Naive thymus-derived CD8-positive, alpha-beta T cell (primary cell): Measurements from ENCODE around the gene PROP1. TPM values are rescaled to one million over a fixed set of nuclear protein-coding genes. Genes with fewer than 3 reads are reported as not detected.
"Not testable (repeated sequence)": the region's sequence is repeated elsewhere in the genome, so short reads cannot be mapped to it uniquely, and the experiment has no call there.

Source experiments
- ATAC-seq, 2 donors: fragments of 150-1000 bp; cut with Tn5 transposase in 1 of 2; sonication (Bioruptor Pico), chemical (Tn5 transposase) in 1 of 2; 1 replicate in 1 of 2; 2 replicates in 1 of 2; pipeline ENCODE4 v1.10.0; 2021; ENCODE audit warnings: mild to moderate bottlenecking in 2 of 2, moderate library complexity in 2 of 2
- POLR2A ChIA-PET: fragments of 350-600 bp; sonication (Branson Sonifier 250); formaldehyde crosslinking; loops from one replicate; lab custom pipeline; 2021; ENCODE audit warnings: antibody characterized with exemption; lab: Charles Lee
- DNase-seq, 10 donors: peaks; one replicate each; pipeline versions ENCODE4 v3.0.0 to v3.0.0-alpha.2; 2020 to 2022
- H3K27ac Mint-ChIP-seq, 10 donors: one replicate each; pipeline ENCODE4 v1.8.0; 2020 to 2022; ENCODE audit warnings: mild to moderate bottlenecking in 10 of 10, mixed read lengths in 10 of 10, moderate library complexity in 4 of 10, inconsistent platforms in 1 of 10
- H3K27me3 Mint-ChIP-seq, 5 donors: one replicate each; pipeline ENCODE4 v1.8.0; 2021 to 2022; ENCODE audit warnings: mixed read lengths in 5 of 5
- H3K36me3 Mint-ChIP-seq, 3 donors: one replicate each; pipeline ENCODE4 v1.8.0; 2020 to 2022; ENCODE audit warnings: mixed read lengths in 3 of 3, mild to moderate bottlenecking in 2 of 3, inconsistent platforms in 1 of 3
- H3K4me1 Mint-ChIP-seq, 4 donors: one replicate each; pipeline ENCODE4 v1.8.0; 2021 to 2022; ENCODE audit warnings: mixed read lengths in 4 of 4
- H3K4me3 Mint-ChIP-seq, 10 donors: one replicate each; pipeline ENCODE4 v1.8.0; 2020 to 2022; ENCODE audit warnings: mild to moderate bottlenecking in 10 of 10, mixed read lengths in 10 of 10, moderate library complexity in 6 of 10, inconsistent platforms in 1 of 10
- H3K9me3 Mint-ChIP-seq, 9 donors: one replicate each; pipeline ENCODE4 v1.8.0; 2020 to 2022; ENCODE audit warnings: mixed read lengths in 9 of 9, mild to moderate bottlenecking in 3 of 9, inconsistent platforms in 1 of 9, moderate library complexity in 1 of 9
- polyA plus RNA-seq, 3 donors: library from polyadenylated mRNA; unstranded; fragments of 300-500 nt; fragmentation: Illumina TruSeq; gene quantifications; one replicate each; pipeline ENCODE4 v1.2.3, GENCODE V29; 2021
- total RNA-seq, 8 experiments: library from RNA in 2 of 8; stranded (reverse) in 2 of 8; gene quantifications; one replicate each; pipeline ENCODE4 v1.2.3 and lab custom pipeline; 2021 to 2026

PROP1 gene
- total and polyA plus RNA-seq, 5 experiments from 2014 or later: not detected

- Mint-ChIP-seq H3K36me3 (peaks cover 0 to 42% (median 10%) of the 10 kb centered on the region in 3 donors), H3K27ac (no peak overlapping the region), H3K27me3 (no peaks in the 10 kb centered on the region), H3K4me3 (no peak overlapping the region), H3K4me1 (peaks cover 0 to 6% (median 0%) of the 10 kb centered on the region in 4 donors), H3K9me3 (no peaks in the 10 kb centered on the region)
- POLR2A ChIA-PET: no interaction called here
- no peak for DNase-seq
- ATAC-seq: no peak
Measured at GRCh38 chr5:177957241-177957640, 38.8 kb downstream of the PROP1 start.

GRCh38 chr5:177953101-177953500, 42.9 kb downstream of the PROP1 start:
- peaks cover 0 to 39% (median 14%) of the 10 kb centered on the region in 3 donors for H3K36me3 Mint-ChIP-seq
- not testable (repeated sequence) for H3K9me3 Mint-ChIP-seq, H3K4me3 Mint-ChIP-seq, DNase-seq, H3K4me1 Mint-ChIP-seq, H3K27ac Mint-ChIP-seq, H3K27me3 Mint-ChIP-seq, ATAC-seq
- POLR2A ChIA-PET: interaction anchor here (0.6 kb wide), 1 partner anchor 538 kb away, joined by 3 read pairs; no protein-coding TSS in a partner anchor

GRCh38 chr5:177949656-177950055, 46.4 kb downstream of the PROP1 start:
- H3K27me3 Mint-ChIP-seq, ATAC-seq, H3K9me3 Mint-ChIP-seq, H3K4me3 Mint-ChIP-seq, H3K27ac Mint-ChIP-seq, DNase-seq, POLR2A ChIA-PET, H3K4me1 Mint-ChIP-seq: not testable (repeated sequence)
- peaks cover 0 to 27% (median 4%) of the 10 kb centered on the region in 3 donors for H3K36me3 Mint-ChIP-seq

- H3K27ac Mint-ChIP-seq, H3K27me3 Mint-ChIP-seq, DNase-seq, ATAC-seq, H3K4me3 Mint-ChIP-seq, H3K9me3 Mint-ChIP-seq, POLR2A ChIA-PET, H3K4me1 Mint-ChIP-seq: not testable (repeated sequence)
- H3K36me3 Mint-ChIP-seq: peaks cover 0 to 27% (median 4%) of the 10 kb centered on the region in 3 donors
Measured at GRCh38 chr5:177949065-177949464, 47.0 kb downstream of the PROP1 start.

GRCh38 chr5:177947912-177948311, 48.1 kb downstream of the PROP1 start:
- POLR2A ChIA-PET, DNase-seq, H3K4me1 Mint-ChIP-seq, ATAC-seq, H3K27me3 Mint-ChIP-seq, H3K9me3 Mint-ChIP-seq, H3K4me3 Mint-ChIP-seq: not testable (repeated sequence)
- H3K27ac Mint-ChIP-seq: peak overlapping the region in 4 of 10 donors; percentile 11 to 71 (median 42)
- peaks cover 0 to 22% (median 4%) of the 10 kb centered on the region in 3 donors for H3K36me3 Mint-ChIP-seq

GRCh38 chr5:177945601-177946283, 50.3 kb downstream of the PROP1 start:
- H3K4me1 Mint-ChIP-seq: peaks cover 6 to 15% (median 9%) of the 10 kb centered on the region in 4 donors
- H3K27ac Mint-ChIP-seq: peak overlapping the region in 7 of 10 donors; percentile 59 to 92 (median 68)
- ATAC-seq (peak; percentile 53 to 73), DNase-seq (peak in 7 of 10 donors; percentile 10 to 46 (median 32))
- POLR2A ChIA-PET: interaction anchor here (0.7 kb wide), 1 partner anchor 247 kb away, joined by 4 read pairs; no protein-coding TSS in a partner anchor
- peak overlapping the region; percentile 19 to 81 (median 56) for H3K4me3 Mint-ChIP-seq
- not testable (repeated sequence) for H3K27me3 Mint-ChIP-seq, H3K9me3 Mint-ChIP-seq
- peaks cover 0 to 13% (median 0%) of the 10 kb centered on the region in 3 donors for H3K36me3 Mint-ChIP-seq

- Mint-ChIP-seq H3K4me1 (peaks cover 6 to 17% (median 9%) of the 10 kb centered on the region in 4 donors), H3K27ac (peak overlapping the region in 9 of 10 donors; percentile 15 to 92 (median 48)), H3K4me3 (peak overlapping the region; percentile 43 to 81 (median 68))
- POLR2A ChIA-PET, H3K27me3 Mint-ChIP-seq, ATAC-seq, DNase-seq, H3K9me3 Mint-ChIP-seq, H3K36me3 Mint-ChIP-seq: not testable (repeated sequence)
Measured at GRCh38 chr5:177945145-177945544, 50.9 kb downstream of the PROP1 start.

GRCh38 chr5:177943805-177944736, 52.0 kb downstream of the PROP1 start:
- H3K4me3 Mint-ChIP-seq: peak overlapping the region; percentile 76 to 89 (median 83)
- H3K36me3 Mint-ChIP-seq, POLR2A ChIA-PET, H3K9me3 Mint-ChIP-seq, H3K27me3 Mint-ChIP-seq: not testable (repeated sequence)
- H3K4me1 Mint-ChIP-seq: peaks cover 8 to 21% (median 10%) of the 10 kb centered on the region in 4 donors
- ATAC-seq (peak; percentile 62 to 81), DNase-seq (peak in 8 of 10 donors; percentile 24 to 49 (median 36))
- peak overlapping the region in 8 of 10 donors; percentile 48 to 89 (median 76) for H3K27ac Mint-ChIP-seq

- H3K27me3 Mint-ChIP-seq, POLR2A ChIA-PET, H3K36me3 Mint-ChIP-seq, H3K9me3 Mint-ChIP-seq, H3K27ac Mint-ChIP-seq, DNase-seq: not testable (repeated sequence)
- Mint-ChIP-seq H3K4me1 (peaks cover 8 to 29% (median 15%) of the 10 kb centered on the region in 4 donors), H3K4me3 (peak overlapping the region; percentile 19 to 80 (median 58))
- ATAC-seq: peak in 1 of 2 donors; percentile 38
Measured at GRCh38 chr5:177942896-177943295, 53.1 kb downstream of the PROP1 start.

Other genes starting within 250 kb of the PROP1 start
- 100 to 1,000 TPM; 116 to 117 TPM for gene FAM153A, start 213.3 kb downstream of the PROP1 start, total RNA-seq
- gene FAM153A, start 213.3 kb downstream of the PROP1 start, polyA plus RNA-seq: 1 to 10 TPM in 2 of 3 donors, under 1 TPM in 1; 0.60 to 1.8 (median 1.6) TPM
- gene N4BP3, start 117.3 kb upstream of the PROP1 start, total RNA-seq: 1 to 10 TPM; 7.0 to 7.2 TPM
- gene N4BP3, start 117.3 kb upstream of the PROP1 start, polyA plus RNA-seq: 1 to 10 TPM; 1.6 to 5.5 (median 2.0) TPM
- gene RMND5B, start 134.8 kb upstream of the PROP1 start, total RNA-seq: 10 to 100 TPM; 33.7 to 33.8 TPM
- 10 to 100 TPM; 24.9 to 39.0 (median 36.8) TPM for gene RMND5B, start 134.8 kb upstream of the PROP1 start, polyA plus RNA-seq
- 10 to 100 TPM; 79.3 to 85.4 TPM for gene NHP2, start 157.6 kb upstream of the PROP1 start, total RNA-seq
- 100 to 1,000 TPM; 238 to 276 (median 270) TPM for gene NHP2, start 157.6 kb upstream of the PROP1 start, polyA plus RNA-seq
- under 1 TPM in 1 of 2 experiments, not detected in 1; 0.14 TPM for gene GMCL2, start 191.1 kb upstream of the PROP1 start, total RNA-seq
- not detected for gene GMCL2, start 191.1 kb upstream of the PROP1 start, polyA plus RNA-seq
- gene HNRNPAB, start 208.3 kb upstream of the PROP1 start, total RNA-seq: 10 to 100 TPM; 79.3 to 82.5 TPM
- gene HNRNPAB, start 208.3 kb upstream of the PROP1 start, polyA plus RNA-seq: 10 to 100 TPM; 43.6 to 74.9 (median 61.2) TPM
- gene PHYKPL, start 236.6 kb upstream of the PROP1 start, total RNA-seq: 100 to 1,000 TPM; 209 to 229 TPM
- gene PHYKPL, start 236.6 kb upstream of the PROP1 start, polyA plus RNA-seq: 10 to 100 TPM; 41.1 to 51.8 (median 49.7) TPM